WTC11 (cell line): ENCODE results near the gene FOXL2NB. TPM values are rescaled to one million over a fixed set of nuclear protein-coding genes. Genes with fewer than 3 reads are reported as not detected.
A peak's percentile ranks its signal among the peaks of the same experiment; 100 is the strongest.

Experiments
- ATAC-seq: fragments of 200-7000 bp; cut with Tn5 transposase; 2 replicates; pipeline ENCODE4 v1.10.0; 2021; ENCODE audit warnings: mild to moderate bottlenecking, moderate library complexity
- CTCF ChIA-PET: fragments of 300-600 bp; sonication (Branson Sonifier 250); formaldehyde crosslinking; loops from one replicate; lab custom pipeline; 2021; ENCODE audit warnings: antibody characterized with exemption; lab: Charles Lee
- POLR2A ChIA-PET: fragments of 350-600 bp; sonication (Branson Sonifier 250); formaldehyde crosslinking; loops from one replicate; lab custom pipeline; 2021; ENCODE audit warnings: antibody characterized with exemption; lab: Charles Lee
- DNase-seq: peaks from one replicate; pipeline ENCODE4 v3.0.0; 2021; ENCODE audit warnings: low spot score
- H3K27ac Mint-ChIP-seq: 2 replicates; pipeline ENCODE4 v1.8.0; 2021; ENCODE audit warnings: mixed read lengths
- H3K27me3 Mint-ChIP-seq: 2 replicates; pipeline ENCODE4 v1.8.0; 2021; ENCODE audit warnings: low read depth, mild to moderate bottlenecking, moderate library complexity, mixed read lengths
- H3K36me3 Mint-ChIP-seq: 2 replicates; pipeline ENCODE4 v1.8.0; 2021; ENCODE audit warnings: mixed read lengths
- H3K4me1 Mint-ChIP-seq: 2 replicates; pipeline ENCODE4 v1.8.0; 2022; ENCODE audit warnings: mixed read lengths
- H3K4me3 Mint-ChIP-seq: 2 replicates; pipeline ENCODE4 v1.8.0; 2021; ENCODE audit warnings: mild to moderate bottlenecking, moderate library complexity, mixed read lengths
- H3K9me3 Mint-ChIP-seq: 2 replicates; pipeline ENCODE4 v1.8.0; 2021; ENCODE audit warnings: mixed read lengths
- CREB1 ChIP-seq: sonication (generic); formaldehyde crosslinking; IDR thresholded peaks from 2 replicates; pipeline ENCODE4 v1.8.0; 2023; ENCODE audit warnings: mild to moderate bottlenecking, missing genetic modification reagents
- CREM ChIP-seq: sonication (generic); formaldehyde crosslinking; IDR thresholded peaks from 2 replicates; pipeline ENCODE4 v1.8.1; 2022; ENCODE audit warnings: mild to moderate bottlenecking, missing genetic modification reagents, moderate library complexity
- JAZF1 ChIP-seq: fragments of 250-450 bp; sonication (Bioruptor Pico); IDR thresholded peaks from 2 replicates; pipeline ENCODE4 v1.9.0; 2021; ENCODE audit warnings: moderate library complexity, mild to moderate bottlenecking, inconsistent platforms
- TEAD4 ChIP-seq: sonication (generic); formaldehyde crosslinking; IDR thresholded peaks from 2 replicates; pipeline ENCODE4 v1.8.0; 2022; ENCODE audit warnings: mild to moderate bottlenecking, missing genetic modification reagents
- ZNF396 ChIP-seq: fragments of 250-450 bp; sonication (Bioruptor Pico); IDR thresholded peaks from 2 replicates; pipeline ENCODE4 v1.8.0; 2021; ENCODE audit warnings: mild to moderate bottlenecking, moderate library complexity, borderline replicate concordance
- ZNF671 ChIP-seq: fragments of 250-450 bp; sonication (Bioruptor Pico); IDR thresholded peaks from 2 replicates; pipeline ENCODE4 v1.8.0; 2021; ENCODE audit warnings: mild to moderate bottlenecking
- total RNA-seq: library from RNA; stranded (reverse); gene quantifications from 3 replicates; pipeline ENCODE4 v1.2.3, GENCODE V29; 2021
- TF ChIP-seq, protein P1 (sequence below): sonication (generic); formaldehyde crosslinking; IDR thresholded peaks from 2 replicates; pipeline ENCODE4 v1.8.1; 2023; ENCODE audit warnings: mild to moderate bottlenecking, missing genetic modification reagents, moderate library complexity
- TF ChIP-seq, protein P2 (sequence below): sonication (generic); formaldehyde crosslinking; IDR thresholded peaks from 2 replicates; pipeline ENCODE4 v1.8.0; 2023; ENCODE audit warnings: missing genetic modification reagents
- TF ChIP-seq, protein P3 (sequence below): fragments of 250-450 bp; sonication (Bioruptor Pico); IDR thresholded peaks from 2 replicates; pipeline ENCODE4 v1.9.0; 2021; ENCODE audit warnings: mild to moderate bottlenecking
- TF ChIP-seq, protein P4 (sequence below): fragments of 250-450 bp; sonication (Bioruptor Pico); IDR thresholded peaks from 2 replicates; pipeline ENCODE4 v1.8.0; 2021; ENCODE audit warnings: mild to moderate bottlenecking
- TF ChIP-seq, protein P5 (sequence below): sonication (generic); formaldehyde crosslinking; IDR thresholded peaks from 2 replicates; pipeline ENCODE4 v1.8.0; 2022; ENCODE audit warnings: mild to moderate bottlenecking, missing genetic modification reagents
- TF ChIP-seq, protein P6 (sequence below): sonication (generic); formaldehyde crosslinking; IDR thresholded peaks from 2 replicates; pipeline ENCODE4 v1.8.1; 2023; ENCODE audit warnings: mild to moderate bottlenecking, moderate library complexity, missing genetic modification reagents

FOXL2NB gene
- total RNA-seq, 1 experiment from 2014 or later = 5.1 TPM

DNA sequence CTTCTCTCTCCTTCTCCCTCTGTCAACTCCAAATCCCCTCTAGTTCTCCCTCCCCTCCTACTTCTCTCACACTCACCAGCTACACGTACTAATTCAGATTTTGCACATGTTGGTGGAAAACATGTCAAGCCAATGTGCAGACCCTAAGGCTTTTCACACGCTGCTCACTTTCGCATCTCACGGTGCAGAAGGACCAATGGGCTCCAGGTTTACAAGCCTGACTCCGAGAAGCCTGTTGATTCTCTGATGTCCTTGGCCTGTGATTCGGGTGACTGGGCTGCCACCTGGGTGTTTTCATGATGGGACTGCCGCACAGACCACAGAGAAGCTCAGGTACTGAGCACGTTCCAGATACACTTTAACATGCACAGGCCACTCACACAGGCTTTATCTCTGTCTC is 3.7 kb downstream of the FOXL2NB start (continued):
- TF ChIP-seq CREB1 (CRISPR knock-in tag) = no peak
- TF ChIP-seq, all 79 proteins: peak for 0

DNA sequence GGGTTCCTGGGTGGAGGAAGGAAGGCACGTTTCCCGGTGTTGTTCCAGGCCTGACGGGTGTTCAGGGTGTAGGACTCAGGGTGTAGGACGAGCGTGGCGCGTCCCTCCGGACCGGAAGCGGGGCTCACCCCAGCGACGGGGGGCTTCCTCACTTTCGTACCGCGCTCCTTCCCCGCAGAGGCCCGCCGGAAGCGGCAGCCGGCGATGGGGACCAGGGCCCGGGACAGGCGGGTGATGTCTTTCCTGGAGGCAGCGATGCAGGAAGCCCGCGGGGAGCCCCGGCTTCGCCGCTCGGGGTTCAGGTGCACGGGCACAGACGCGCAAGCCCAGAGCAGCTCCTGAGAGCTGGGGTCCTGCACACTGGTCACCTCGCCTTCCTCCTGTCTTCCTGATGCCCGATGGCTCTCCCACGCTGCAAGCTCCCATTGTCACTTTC is 13.4 kb downstream of the FOXL2NB start:
- peaks cover 9% of the 10 kb centered on the region; the same call in 1 of the 2 replicates for H3K36me3 Mint-ChIP-seq
- H3K9me3 Mint-ChIP-seq = peaks cover 18% of the 10 kb centered on the region
- ChIA-PET CTCF (interaction anchor here (0.7 to 4.7 kb wide), 20 partner anchors 8 to 526 kb away, joined by 3 to 54 read pairs (median 6); partner anchors contain the start of genes CEP70, ESYT3, FOXL2 and FOXL2NB), POLR2A (interaction anchor here (1.1 to 1.5 kb wide), 3 partner anchors 9 to 17 kb away, joined by 3 to 6 read pairs (median 5); no protein-coding TSS in a partner anchor)
- TF ChIP-seq, protein P1, sequence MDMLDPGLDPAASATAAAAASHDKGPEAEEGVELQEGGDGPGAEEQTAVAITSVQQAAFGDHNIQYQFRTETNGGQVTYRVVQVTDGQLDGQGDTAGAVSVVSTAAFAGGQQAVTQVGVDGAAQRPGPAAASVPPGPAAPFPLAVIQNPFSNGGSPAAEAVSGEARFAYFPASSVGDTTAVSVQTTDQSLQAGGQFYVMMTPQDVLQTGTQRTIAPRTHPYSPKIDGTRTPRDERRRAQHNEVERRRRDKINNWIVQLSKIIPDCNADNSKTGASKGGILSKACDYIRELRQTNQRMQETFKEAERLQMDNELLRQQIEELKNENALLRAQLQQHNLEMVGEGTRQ (CRISPR knock-in tag) = no peak
- TF ChIP-seq ZNF671 = no peak
- TF ChIP-seq, protein P2, sequence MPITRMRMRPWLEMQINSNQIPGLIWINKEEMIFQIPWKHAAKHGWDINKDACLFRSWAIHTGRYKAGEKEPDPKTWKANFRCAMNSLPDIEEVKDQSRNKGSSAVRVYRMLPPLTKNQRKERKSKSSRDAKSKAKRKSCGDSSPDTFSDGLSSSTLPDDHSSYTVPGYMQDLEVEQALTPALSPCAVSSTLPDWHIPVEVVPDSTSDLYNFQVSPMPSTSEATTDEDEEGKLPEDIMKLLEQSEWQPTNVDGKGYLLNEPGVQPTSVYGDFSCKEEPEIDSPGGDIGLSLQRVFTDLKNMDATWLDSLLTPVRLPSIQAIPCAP (CRISPR knock-in tag) = no peak
- no peak; the same call in 1 of the 2 replicates for ATAC-seq
- H3K4me1 Mint-ChIP-seq = peaks cover 3% of the 10 kb centered on the region; the same call in 1 of the 2 replicates
- H3K27me3 Mint-ChIP-seq = peaks cover 43% of the 10 kb centered on the region
- DNase-seq = no peak
- peak overlapping the region; percentile 34 for H3K4me3 Mint-ChIP-seq
- no peak overlapping the region for H3K27ac Mint-ChIP-seq

DNA sequence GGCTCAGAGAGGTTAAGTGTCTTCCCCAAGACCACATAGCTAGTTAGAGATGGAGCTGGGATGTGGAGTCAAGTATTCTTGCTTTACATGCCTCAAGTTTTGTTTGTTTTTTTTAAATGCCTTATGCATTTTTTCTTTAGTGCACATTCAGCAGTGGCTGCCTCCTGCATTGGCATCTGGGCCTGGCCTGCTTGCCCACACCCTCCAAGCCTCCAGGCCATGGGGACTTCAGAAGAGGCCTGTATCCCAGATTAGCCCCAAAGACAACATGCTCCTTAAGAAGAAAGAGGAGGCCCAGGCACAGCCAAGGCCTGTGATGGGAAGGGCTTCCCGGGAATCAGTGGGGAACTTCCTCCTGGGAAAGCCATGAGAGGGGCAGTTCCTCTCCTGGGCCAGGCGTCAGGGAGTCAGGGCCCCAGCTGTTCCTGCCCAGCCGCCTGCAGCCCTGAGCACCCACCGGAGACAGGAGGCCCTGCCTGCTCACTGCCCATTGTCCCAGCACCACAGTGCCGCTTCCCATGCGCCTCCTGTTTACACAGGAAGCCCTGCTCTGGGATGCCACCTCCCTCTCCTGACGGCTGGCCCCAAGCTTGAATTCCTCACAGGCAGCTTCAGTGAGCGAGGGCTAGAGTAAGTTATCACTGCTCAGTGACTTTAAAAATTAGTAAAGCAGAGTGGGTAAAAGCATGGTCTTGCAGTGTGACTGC is 16.0 kb downstream of the FOXL2NB start:
- Mint-ChIP-seq H3K4me3 (no peak overlapping the region), H3K9me3 (peaks cover 26% of the 10 kb centered on the region), H3K4me1 (peaks cover 3% of the 10 kb centered on the region; the same call in 1 of the 2 replicates), H3K27ac (no peak overlapping the region), H3K36me3 (peaks cover 9% of the 10 kb centered on the region; the same call in 1 of the 2 replicates), H3K27me3 (peaks cover 45% of the 10 kb centered on the region)
- ChIA-PET CTCF (interaction anchor here (1.0 to 1.1 kb wide), 3 partner anchors 9 to 17 kb away, joined by 3 to 6 read pairs (median 4); partner anchors contain the start of genes FOXL2 and FOXL2NB), POLR2A (no interaction called here)
- DNase-seq (no peak), ATAC-seq (peak; percentile 52)
- TF ChIP-seq, protein P3, sequence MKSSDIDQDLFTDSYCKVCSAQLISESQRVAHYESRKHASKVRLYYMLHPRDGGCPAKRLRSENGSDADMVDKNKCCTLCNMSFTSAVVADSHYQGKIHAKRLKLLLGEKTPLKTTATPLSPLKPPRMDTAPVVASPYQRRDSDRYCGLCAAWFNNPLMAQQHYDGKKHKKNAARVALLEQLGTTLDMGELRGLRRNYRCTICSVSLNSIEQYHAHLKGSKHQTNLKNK (CRISPR knock-in tag) = no peak
- TF ChIP-seq, protein P4, sequence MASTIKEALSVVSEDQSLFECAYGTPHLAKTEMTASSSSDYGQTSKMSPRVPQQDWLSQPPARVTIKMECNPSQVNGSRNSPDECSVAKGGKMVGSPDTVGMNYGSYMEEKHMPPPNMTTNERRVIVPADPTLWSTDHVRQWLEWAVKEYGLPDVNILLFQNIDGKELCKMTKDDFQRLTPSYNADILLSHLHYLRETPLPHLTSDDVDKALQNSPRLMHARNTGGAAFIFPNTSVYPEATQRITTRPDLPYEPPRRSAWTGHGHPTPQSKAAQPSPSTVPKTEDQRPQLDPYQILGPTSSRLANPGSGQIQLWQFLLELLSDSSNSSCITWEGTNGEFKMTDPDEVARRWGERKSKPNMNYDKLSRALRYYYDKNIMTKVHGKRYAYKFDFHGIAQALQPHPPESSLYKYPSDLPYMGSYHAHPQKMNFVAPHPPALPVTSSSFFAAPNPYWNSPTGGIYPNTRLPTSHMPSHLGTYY (CRISPR knock-in tag) = no peak
- TF ChIP-seq TEAD4 (CRISPR knock-in tag) (no peak), CREM (CRISPR knock-in tag) (no peak), ZNF396 (CRISPR knock-in tag) (no peak), JAZF1 (CRISPR knock-in tag) (no peak)
- TF ChIP-seq, protein P5, sequence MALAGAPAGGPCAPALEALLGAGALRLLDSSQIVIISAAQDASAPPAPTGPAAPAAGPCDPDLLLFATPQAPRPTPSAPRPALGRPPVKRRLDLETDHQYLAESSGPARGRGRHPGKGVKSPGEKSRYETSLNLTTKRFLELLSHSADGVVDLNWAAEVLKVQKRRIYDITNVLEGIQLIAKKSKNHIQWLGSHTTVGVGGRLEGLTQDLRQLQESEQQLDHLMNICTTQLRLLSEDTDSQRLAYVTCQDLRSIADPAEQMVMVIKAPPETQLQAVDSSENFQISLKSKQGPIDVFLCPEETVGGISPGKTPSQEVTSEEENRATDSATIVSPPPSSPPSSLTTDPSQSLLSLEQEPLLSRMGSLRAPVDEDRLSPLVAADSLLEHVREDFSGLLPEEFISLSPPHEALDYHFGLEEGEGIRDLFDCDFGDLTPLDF (CRISPR knock-in tag) = no peak
- TF ChIP-seq, protein P6, sequence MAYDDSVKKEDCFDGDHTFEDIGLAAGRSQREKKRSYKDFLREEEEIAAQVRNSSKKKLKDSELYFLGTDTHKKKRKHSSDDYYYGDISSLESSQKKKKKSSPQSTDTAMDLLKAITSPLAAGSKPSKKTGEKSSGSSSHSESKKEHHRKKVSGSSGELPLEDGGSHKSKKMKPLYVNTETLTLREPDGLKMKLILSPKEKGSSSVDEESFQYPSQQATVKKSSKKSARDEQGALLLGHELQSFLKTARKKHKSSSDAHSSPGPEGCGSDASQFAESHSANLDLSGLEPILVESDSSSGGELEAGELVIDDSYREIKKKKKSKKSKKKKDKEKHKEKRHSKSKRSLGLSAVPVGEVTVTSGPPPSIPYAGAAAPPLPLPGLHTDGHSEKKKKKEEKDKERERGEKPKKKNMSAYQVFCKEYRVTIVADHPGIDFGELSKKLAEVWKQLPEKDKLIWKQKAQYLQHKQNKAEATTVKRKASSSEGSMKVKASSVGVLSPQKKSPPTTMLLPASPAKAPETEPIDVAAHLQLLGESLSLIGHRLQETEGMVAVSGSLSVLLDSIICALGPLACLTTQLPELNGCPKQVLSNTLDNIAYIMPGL = no peak
